Neural progenitor cell (in vitro differentiated cells): ENCODE data around the gene CARNS1.

Experiments
- CTCF ChIP-seq: fragments of 200-600 bp; sonication (generic); IDR thresholded peaks from 2 replicates; pipeline ENCODE4 v1.5.1; 2017; ENCODE audit warnings: antibody characterized with exemption, mild to moderate bottlenecking
- EZH2 ChIP-seq: fragments of 200-600 bp; sonication (generic); IDR thresholded peaks from 2 replicates; pipeline ENCODE4 v1.6.1; 2017; ENCODE audit warnings: antibody characterized with exemption, mild to moderate bottlenecking, moderate library complexity
- EZH2phosphoT487 ChIP-seq: fragments of 200-600 bp; sonication (generic); IDR thresholded peaks from 2 replicates; pipeline ENCODE4 v1.6.1; 2017; ENCODE audit warnings: antibody characterized with exemption

GRCh38 chr11:67371189-67371910 lies 44.1 kb upstream of the CARNS1 start:
- TF ChIP-seq CTCF (peak; percentile 51), EZH2 (no peak), EZH2phosphoT487 (no peak)
